Transverse colon (tissue), 4 donors: ENCODE results near the gene ZFPM1. TPM values are rescaled to one million over a fixed set of nuclear protein-coding genes. Genes with fewer than 3 reads are reported as not detected.
A peak's percentile ranks its signal among the peaks of the same experiment; 100 is the strongest.

ENCODE experiments used
- DNase-seq: peaks from one replicate; pipeline ENCODE4 v3.0.0-alpha.2; 2019
- H3K27ac ChIP-seq, 4 donors: fragments of 200-600 bp; sonication (generic); 2 replicates each; pipeline ENCODE4 v1.5.1; 2016 to 2018; ENCODE audit warnings: inconsistent platforms in 4 of 4
- H3K27me3 ChIP-seq: fragments of 200-600 bp; sonication (generic); 2 replicates; pipeline ENCODE4 v1.5.1; 2017; ENCODE audit warnings: inconsistent platforms
- H3K36me3 ChIP-seq, 4 donors: fragments of 200-600 bp; sonication (generic); 2 replicates each; pipeline ENCODE4 v1.5.1; 2017 to 2019; ENCODE audit warnings: inconsistent platforms in 4 of 4
- H3K4me1 ChIP-seq, 4 donors: fragments of 200-600 bp; sonication (generic); 2 replicates each; pipeline ENCODE4 v1.5.1; 2017 to 2020; ENCODE audit warnings: inconsistent platforms in 4 of 4
- H3K4me3 ChIP-seq, 4 donors: fragments of 200-600 bp; sonication (generic); 1 replicate in 1 of 4; 2 replicates in 3 of 4; pipeline versions ENCODE4 v1.5.1 to v1.6.1; 2017 to 2019; ENCODE audit warnings: inconsistent platforms in 4 of 4
- H3K9me3 ChIP-seq, 2 donors: fragments of 200-600 bp; sonication (generic); 2 replicates each; pipeline ENCODE4 v1.5.1; 2017 to 2019; ENCODE audit warnings: inconsistent platforms in 2 of 2
- CTCF ChIP-seq, 5 experiments: fragments of 200-600 bp in 3 of 5; fragments of 450-650 bp in 2 of 5; sonication (generic) in 3 of 5; IDR thresholded peaks; 1 replicate in 2 of 5; 2 replicates in 3 of 5; pipeline ENCODE4 v1.5.1; 2016 to 2017; ENCODE audit warnings: antibody characterized with exemption in 5 of 5, inconsistent platforms in 3 of 5, mild to moderate bottlenecking in 2 of 5, moderate library complexity in 1 of 5
- EP300 ChIP-seq: sonication (generic); formaldehyde crosslinking; IDR thresholded peaks from one replicate; pipeline ENCODE4 v1.6.1; 2017; ENCODE audit warnings: antibody characterized with exemption, low read depth
- POLR2A ChIP-seq: fragments of 450-650 bp; IDR thresholded peaks from one replicate; pipeline ENCODE4 v1.6.1; 2016; ENCODE audit warnings: antibody characterized with exemption, mild to moderate bottlenecking, moderate library complexity
- POLR2AphosphoS5 ChIP-seq, 3 donors: sonication (generic); formaldehyde crosslinking; IDR thresholded peaks; one replicate each; pipeline ENCODE4 v1.6.1; 2016; ENCODE audit warnings: antibody characterized with exemption in 3 of 3
- WGBS, 2 donors: methylation state at CpG; one replicate each; pipeline ENCODE4 v1.1.5; 2018; ENCODE audit warnings: low coverage in 1 of 2; 5-methylcytosine and 5-hydroxymethylcytosine counted together
- in situ Hi-C, 4 donors: fragments of 200-750 bp; cut with MboI; loops; one replicate each; pipeline versions ENCODE4 v1.15.0 to v1.15.1; 2017; ENCODE audit warnings: low sequenced_read_pairs in 3 of 4, low pct_ligation_motif_present in 1 of 4, low pct_unique_long_range_greater_than_20kb in 1 of 4
- intact Hi-C: fragments of 100-400 bp; cut with DNase I; formaldehyde crosslinking; loops from one replicate; pipeline ENCODE4 v1.15.1; 2023; ENCODE audit warnings: low total_unique reads
- total RNA-seq, 4 donors: library from RNA; depleted of rRNA; stranded (reverse); fragments of >200 nt; gene quantifications; one replicate each; pipeline ENCODE4 v1.1.0, GENCODE V29; 2016

The ZFPM1 gene
- total RNA-seq, 4 donors from 2014 or later = 1.2 to 4.6 (median 3.1) TPM

GRCh38 chr16:88448461-88449266 is 4.4 kb upstream of the ZFPM1 start:
- in situ Hi-C loops = loop anchor here in 2 of 4 donors (10.0 to 25.0 kb wide), 2 partner anchors 76 to 114 kb away; partner anchors contain the start of gene ZC3H18 (in 1 of the 2)
- no peaks in the 10 kb centered on the region for H3K9me3 ChIP-seq
- H3K4me1 ChIP-seq = peaks cover under 1 to 12% (median 7%) of the 10 kb centered on the region in 4 donors
- no peak overlapping the region for H3K27ac ChIP-seq
- no peak for TF ChIP-seq EP300
- TF ChIP-seq CTCF (IDR thresholded peaks at IDR 0.05) = no peak
- no peak for TF ChIP-seq POLR2AphosphoS5 (IDR thresholded peaks at IDR 0.05)
- no peak for TF ChIP-seq POLR2A
- WGBS, 2 donors = 71 to 81% methylated on average over 10 to 25 of the region's 26 CpGs
- H3K4me3 ChIP-seq = no peak overlapping the region
- no peaks in the 10 kb centered on the region for H3K36me3 ChIP-seq
- intact Hi-C loops = no loop called here
- no peak for DNase-seq
- no peaks in the 10 kb centered on the region for H3K27me3 ChIP-seq

- peak; percentile 63 for DNase-seq
- peaks cover 6 to 18% (median 12%) of the 10 kb centered on the region in 4 donors for H3K4me1 ChIP-seq
- no peak overlapping the region for H3K4me3 ChIP-seq
- H3K27ac ChIP-seq = no peak overlapping the region
- WGBS, 2 donors = 37% methylated on average over 5 of the region's 5 CpGs; no CpG with 5 or more reads in 1 of the 2 donors
- in situ Hi-C loops (loop anchor here in 2 of 4 donors (10.0 to 25.0 kb wide), 2 partner anchors 76 to 113 kb away; partner anchors contain the start of gene ZC3H18 (in 1 of the 2)), intact Hi-C loops (no loop called here)
- no peaks in the 10 kb centered on the region for H3K9me3 ChIP-seq
- H3K27me3 ChIP-seq = peaks cover 4% of the 10 kb centered on the region
- no peaks in the 10 kb centered on the region for H3K36me3 ChIP-seq
- TF ChIP-seq POLR2AphosphoS5 (IDR thresholded peaks at IDR 0.05) = no peak
- no peak for TF ChIP-seq CTCF (IDR thresholded peaks at IDR 0.05)
- no peak for TF ChIP-seq EP300
- no peak for TF ChIP-seq POLR2A
These were observed 3.9 kb upstream of the ZFPM1 start for GRCh38 chr16:88449267-88449561.

- Histone ChIP-seq H3K4me3 (peak overlapping the region in 2 of 4 donors; percentile 63 to 64), H3K27me3 (peaks cover 12% of the 10 kb centered on the region), H3K36me3 (no peaks in the 10 kb centered on the region), H3K4me1 (peaks cover 19 to 40% (median 30%) of the 10 kb centered on the region in 4 donors), H3K9me3 (no peaks in the 10 kb centered on the region), H3K27ac (peak overlapping the region; percentile 73 to 85 (median 82))
- 52% methylated on average over 25 of the region's 30 CpGs; no CpG with 5 or more reads in 1 of the 2 donors for WGBS, 2 donors
- in situ Hi-C loops (no loop called here), intact Hi-C loops (no loop called here)
- TF ChIP-seq CTCF (IDR thresholded peaks at IDR 0.05) = peak in 1 of 5 experiments; percentile 5
- TF ChIP-seq POLR2A = no peak
- DNase-seq = no peak
These were observed 1.2 kb upstream of the ZFPM1 start for GRCh38 chr16:88451586-88452481.
